Retinal pigment epithelial cell (primary cell): ENCODE data around the gene THBS2.

Experiments used
- DNase-seq: peaks from one replicate; pipeline ENCODE4 v3.0.0-alpha.2; 2010; ENCODE audit warnings: low read depth
- H3K4me3 ChIP-seq: 2 replicates; pipeline ENCODE4 v1.5.1; 2011; ENCODE audit warnings: mild to moderate bottlenecking, low read length, control low read depth, moderate library complexity
- CTCF ChIP-seq: conservative IDR thresholded peaks from 2 replicates; pipeline ENCODE4 v1.5.1; 2011; ENCODE audit warnings: low read depth, low read length, control low read depth, inconsistent platforms

The THBS2 gene

GRCh38 chr6:169293196-169293595, 39.5 kb upstream of the THBS2 start:
- no peak overlapping the region for H3K4me3 ChIP-seq
- no peak for DNase-seq
- TF ChIP-seq CTCF = no peak

GRCh38 chr6:169292338-169293124, 38.9 kb upstream of the THBS2 start:
- no peak for TF ChIP-seq CTCF
- no peak overlapping the region for H3K4me3 ChIP-seq
- no peak for DNase-seq

- no peak for TF ChIP-seq CTCF
- no peak for DNase-seq
Measured at GRCh38 chr6:169291646-169292337, 38.1 kb upstream of the THBS2 start.

GRCh38 chr6:169291148-169291547, 37.5 kb upstream of the THBS2 start:
- no peak overlapping the region for H3K4me3 ChIP-seq
- TF ChIP-seq CTCF = no peak
- DNase-seq = no peak

More at GRCh38 chr6:169291646-169292337, 38.1 kb upstream of the THBS2 start:
- no peak overlapping the region for H3K4me3 ChIP-seq

- no peak for TF ChIP-seq CTCF
- H3K4me3 ChIP-seq = no peak overlapping the region
- no peak for DNase-seq
Measured at GRCh38 chr6:169289619-169290339, 36.1 kb upstream of the THBS2 start.

DNA sequence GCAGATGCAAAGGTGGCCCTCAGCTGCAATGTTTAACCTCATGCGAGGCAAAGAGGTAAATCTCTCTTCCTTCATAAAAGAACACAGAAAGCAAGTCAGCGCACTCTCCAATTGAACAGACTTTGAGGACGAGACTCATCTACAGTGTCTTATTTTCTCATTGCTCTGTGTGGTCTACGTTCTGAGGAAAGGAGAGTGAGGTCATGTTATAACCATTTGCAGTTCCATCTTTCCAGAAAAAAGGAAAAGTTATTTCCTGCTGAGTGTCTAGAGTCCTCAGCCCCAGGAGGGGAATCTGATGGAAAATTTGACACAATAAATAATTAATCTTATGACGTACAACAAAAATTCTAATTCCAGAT, 35.6 kb upstream of the THBS2 start:
- TF ChIP-seq CTCF = no peak
- no peak overlapping the region for H3K4me3 ChIP-seq
- no peak for DNase-seq
